ENCODE data around the gene TERT.

Gene TERT

DNA sequence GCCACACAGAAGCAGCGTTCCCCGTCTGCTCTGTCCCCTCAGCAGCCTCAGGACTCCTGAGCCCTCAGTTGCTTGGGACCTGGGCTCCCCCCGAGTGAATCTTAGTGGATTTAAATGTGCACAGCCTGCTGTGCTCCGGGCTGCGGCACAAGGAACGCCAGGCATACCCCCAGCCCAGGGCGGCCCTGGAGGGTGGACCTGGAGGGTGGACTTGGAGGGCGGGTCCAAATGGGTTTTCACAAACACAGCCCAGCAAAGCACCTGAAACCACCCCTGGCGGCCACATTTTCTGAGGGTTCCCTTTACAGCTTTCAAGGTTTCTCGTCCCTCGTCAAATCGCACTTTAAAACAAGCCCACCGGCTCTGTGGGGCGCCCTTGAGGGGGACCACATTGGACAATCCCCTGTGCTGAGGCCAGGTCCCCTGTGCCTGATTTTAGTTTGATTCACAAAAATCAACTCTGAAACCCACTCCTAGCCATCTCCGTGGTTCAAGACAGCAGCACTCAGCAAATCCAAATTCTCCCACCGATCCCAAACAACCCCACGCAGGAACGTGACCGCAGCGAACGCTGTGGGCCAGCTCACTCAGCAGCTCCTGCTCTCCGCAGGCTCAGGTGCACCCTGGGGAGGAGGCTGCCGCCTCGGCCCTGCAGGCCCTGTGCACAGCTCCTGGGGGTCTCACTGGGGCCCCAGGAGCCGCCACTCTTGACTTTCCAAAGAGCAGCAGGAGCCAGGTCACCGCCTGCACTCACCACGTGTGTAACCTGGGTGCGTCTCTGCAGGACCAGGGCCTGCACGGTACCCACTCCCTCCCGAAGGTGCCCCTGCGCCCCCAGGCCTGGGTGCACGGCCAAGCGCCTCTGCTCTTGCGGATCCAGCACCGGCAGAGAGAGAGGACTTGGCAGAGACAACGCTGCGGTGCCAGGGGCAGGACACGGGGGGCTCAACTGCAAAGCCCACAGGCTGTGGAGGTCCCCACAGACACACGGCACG lies 29.1 kb downstream of the TERT start:
- DNase-seq = no peak
- H3K4ac ChIP-seq (ENCODE audit: low read depth, low read length) = no peak overlapping the region
- no CpG with 5 or more reads among the region's 40 CpGs for WGBS (ENCODE audit: extremely low coverage, insufficient coverage, low lambda C conversion rate)
- H3K27ac ChIP-seq (ENCODE audit: low read depth, low read length) = no peak overlapping the region
- H3K4me2 ChIP-seq (ENCODE audit: low read length) = no peak overlapping the region
- no peak overlapping the region for H3K9ac ChIP-seq (ENCODE audit: low read length)
- no peaks in the 10 kb centered on the region for H3K79me1 ChIP-seq (ENCODE audit: low read length)
- H2BK120ac ChIP-seq (ENCODE audit: low read depth, low read length) = no peak overlapping the region
- no peak overlapping the region for H4K8ac ChIP-seq (ENCODE audit: low read depth, low read length)
- H3K23ac ChIP-seq (ENCODE audit: low read length) = no peak overlapping the region
- H2AK5ac ChIP-seq (ENCODE audit: low read length) = no peak overlapping the region
- H3K56ac ChIP-seq (ENCODE audit: low read length) = no peak overlapping the region
- no peaks in the 10 kb centered on the region for H3K27me3 ChIP-seq (ENCODE audit: insufficient read depth, low read length, poor library complexity)
- H3K79me2 ChIP-seq (ENCODE audit: control insufficient read depth, insufficient read depth, low read length) = no peaks in the 10 kb centered on the region
- no peak overlapping the region for H2BK15ac ChIP-seq (replicated peaks; ENCODE audit: low read depth)
- H2BK5ac ChIP-seq (ENCODE audit: low read length) = no peak overlapping the region
- no peaks in the 10 kb centered on the region for H3K4me1 ChIP-seq (ENCODE audit: control insufficient read depth, low read depth, low read length)
- H3K36me3 ChIP-seq (ENCODE audit: control insufficient read depth, insufficient read depth, low read length) = no peaks in the 10 kb centered on the region
- no peak overlapping the region for H3K18ac ChIP-seq (ENCODE audit: low read length)
- no peak overlapping the region for H3K4me3 ChIP-seq (ENCODE audit: low read length)
- H4K5ac ChIP-seq (ENCODE audit: low read length) = no peak overlapping the region

DNA sequence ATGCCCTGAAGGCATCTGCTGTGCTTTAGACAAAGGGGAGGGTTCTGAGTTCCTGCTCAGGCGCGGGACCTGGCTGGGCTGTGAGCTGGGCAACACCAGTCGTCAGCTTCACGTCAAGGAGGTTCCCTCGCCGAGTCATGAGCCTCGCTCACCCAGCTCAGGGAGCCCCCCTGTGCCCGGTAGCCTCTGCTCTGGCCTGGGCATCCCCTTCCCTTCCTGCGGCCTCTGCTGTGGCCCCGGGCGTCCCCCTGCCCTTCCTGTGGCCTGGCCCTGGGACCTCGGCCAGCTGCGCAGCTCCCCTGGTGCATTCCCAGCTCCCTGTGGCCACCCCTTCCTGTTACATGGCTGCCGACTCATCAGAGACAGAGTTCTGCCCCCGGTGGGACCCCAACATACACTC lies 29.8 kb downstream of the TERT start:
- WGBS (ENCODE audit: extremely low coverage, insufficient coverage, low lambda C conversion rate) = no CpG with 5 or more reads among the region's 15 CpGs
- H3K79me2 ChIP-seq (ENCODE audit: control insufficient read depth, insufficient read depth, low read length) = no peaks in the 10 kb centered on the region
- H3K36me3 ChIP-seq (ENCODE audit: control insufficient read depth, insufficient read depth, low read length) = no peaks in the 10 kb centered on the region
- no peak overlapping the region for H2AK5ac ChIP-seq (ENCODE audit: low read length)
- H2BK120ac ChIP-seq (ENCODE audit: low read depth, low read length) = no peak overlapping the region
- H3K18ac ChIP-seq (ENCODE audit: low read length) = no peak overlapping the region
- no peak for DNase-seq
- H3K23ac ChIP-seq (ENCODE audit: low read length) = no peak overlapping the region
- H4K5ac ChIP-seq (ENCODE audit: low read length) = no peak overlapping the region
- H4K8ac ChIP-seq (ENCODE audit: low read depth, low read length) = no peak overlapping the region
- H3K27me3 ChIP-seq (ENCODE audit: insufficient read depth, low read length, poor library complexity) = no peaks in the 10 kb centered on the region
- H3K9ac ChIP-seq (ENCODE audit: low read length) = no peak overlapping the region
- no peaks in the 10 kb centered on the region for H3K4me1 ChIP-seq (ENCODE audit: control insufficient read depth, low read depth, low read length)
- H3K4me2 ChIP-seq (ENCODE audit: low read length) = no peak overlapping the region
- H2BK15ac ChIP-seq (replicated peaks; ENCODE audit: low read depth) = no peak overlapping the region
- no peaks in the 10 kb centered on the region for H3K79me1 ChIP-seq (ENCODE audit: low read length)
- no peak overlapping the region for H3K56ac ChIP-seq (ENCODE audit: low read length)
- H3K4ac ChIP-seq (ENCODE audit: low read depth, low read length) = no peak overlapping the region
- H2BK5ac ChIP-seq (ENCODE audit: low read length) = no peak overlapping the region
- H3K27ac ChIP-seq (ENCODE audit: low read depth, low read length) = no peak overlapping the region
- no peak overlapping the region for H3K4me3 ChIP-seq (ENCODE audit: low read length)

DNA sequence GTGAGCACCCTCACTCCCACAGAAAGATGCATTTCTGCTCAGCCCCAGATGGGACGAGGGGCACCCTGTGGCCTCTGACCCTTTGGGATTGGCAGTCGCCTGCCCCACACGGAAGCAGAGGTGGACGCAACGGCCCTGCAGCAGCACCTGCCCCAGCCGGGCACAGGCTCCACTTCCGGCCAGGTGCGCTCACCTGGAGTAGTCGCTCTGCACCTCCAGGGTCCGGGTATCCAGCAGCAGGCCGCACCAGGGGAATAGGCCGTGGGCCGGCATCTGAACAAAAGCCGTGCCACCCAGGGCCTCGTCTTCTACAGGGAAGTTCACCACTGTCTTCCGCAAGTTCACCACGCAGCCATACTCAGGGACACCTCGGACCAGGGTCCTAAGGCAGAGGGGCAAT lies 30.7 kb downstream of the TERT start:
- Histone ChIP-seq H4K8ac (ENCODE audit: low read depth, low read length) (no peak overlapping the region), H2BK5ac (ENCODE audit: low read length) (no peak overlapping the region), H3K4me1 (ENCODE audit: control insufficient read depth, low read depth, low read length) (no peaks in the 10 kb centered on the region), H3K36me3 (ENCODE audit: control insufficient read depth, insufficient read depth, low read length) (no peaks in the 10 kb centered on the region), H3K4ac (ENCODE audit: low read depth, low read length) (no peak overlapping the region), H3K4me3 (ENCODE audit: low read length) (no peak overlapping the region), H3K27me3 (ENCODE audit: insufficient read depth, low read length, poor library complexity) (no peaks in the 10 kb centered on the region), H3K79me1 (ENCODE audit: low read length) (no peaks in the 10 kb centered on the region), H3K56ac (ENCODE audit: low read length) (no peak overlapping the region), H3K27ac (ENCODE audit: low read depth, low read length) (no peak overlapping the region), H4K5ac (ENCODE audit: low read length) (no peak overlapping the region), H2BK15ac (replicated peaks; ENCODE audit: low read depth) (no peak overlapping the region), H2AK5ac (ENCODE audit: low read length) (no peak overlapping the region), H3K18ac (ENCODE audit: low read length) (no peak overlapping the region), H3K79me2 (ENCODE audit: control insufficient read depth, insufficient read depth, low read length) (no peaks in the 10 kb centered on the region), H3K23ac (ENCODE audit: low read length) (no peak overlapping the region), H3K4me2 (ENCODE audit: low read length) (no peak overlapping the region), H3K9ac (ENCODE audit: low read length) (no peak overlapping the region), H2BK120ac (ENCODE audit: low read depth, low read length) (no peak overlapping the region)
- WGBS (ENCODE audit: extremely low coverage, insufficient coverage, low lambda C conversion rate) = no CpG with 5 or more reads among the region's 18 CpGs
- DNase-seq = no peak

DNA sequence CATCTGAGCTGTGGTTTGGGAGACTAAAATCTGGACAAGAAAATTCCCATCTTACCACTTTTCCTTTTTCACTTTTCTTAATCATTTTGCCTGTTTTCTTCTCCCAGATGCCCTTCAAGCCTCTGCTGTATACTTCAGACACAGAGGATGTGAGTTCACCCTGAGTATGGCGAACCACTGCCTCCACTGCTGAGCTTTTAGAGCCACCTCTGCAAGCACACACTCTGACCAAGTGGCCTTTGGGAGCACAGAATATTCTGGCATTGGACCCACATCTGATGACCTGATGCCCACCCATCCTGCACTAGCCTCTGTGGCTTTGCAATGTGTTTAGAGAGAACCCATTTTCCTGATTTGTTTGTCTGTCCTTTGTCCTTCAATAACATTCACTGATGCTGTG lies 32.5 kb downstream of the TERT start:
- Histone ChIP-seq H2AK5ac (ENCODE audit: low read length) (no peak overlapping the region), H4K8ac (ENCODE audit: low read depth, low read length) (no peak overlapping the region), H2BK120ac (ENCODE audit: low read depth, low read length) (no peak overlapping the region), H4K5ac (ENCODE audit: low read length) (no peak overlapping the region), H3K27ac (ENCODE audit: low read depth, low read length) (no peak overlapping the region), H3K4me1 (ENCODE audit: control insufficient read depth, low read depth, low read length) (no peaks in the 10 kb centered on the region), H3K4ac (ENCODE audit: low read depth, low read length) (no peak overlapping the region), H3K23ac (ENCODE audit: low read length) (no peak overlapping the region), H3K9ac (ENCODE audit: low read length) (no peak overlapping the region), H3K27me3 (ENCODE audit: insufficient read depth, low read length, poor library complexity) (no peaks in the 10 kb centered on the region), H2BK5ac (ENCODE audit: low read length) (no peak overlapping the region), H3K56ac (ENCODE audit: low read length) (no peak overlapping the region), H3K18ac (ENCODE audit: low read length) (no peak overlapping the region), H3K36me3 (ENCODE audit: control insufficient read depth, insufficient read depth, low read length) (no peaks in the 10 kb centered on the region), H3K79me2 (ENCODE audit: control insufficient read depth, insufficient read depth, low read length) (no peaks in the 10 kb centered on the region), H3K4me2 (ENCODE audit: low read length) (no peak overlapping the region), H3K4me3 (ENCODE audit: low read length) (no peak overlapping the region), H3K79me1 (ENCODE audit: low read length) (no peaks in the 10 kb centered on the region), H2BK15ac (replicated peaks; ENCODE audit: low read depth) (no peak overlapping the region)
- DNase-seq = peak; percentile 56
- no CpG with 5 or more reads among the region's 1 CpG for WGBS (ENCODE audit: extremely low coverage, insufficient coverage, low lambda C conversion rate)

DNA sequence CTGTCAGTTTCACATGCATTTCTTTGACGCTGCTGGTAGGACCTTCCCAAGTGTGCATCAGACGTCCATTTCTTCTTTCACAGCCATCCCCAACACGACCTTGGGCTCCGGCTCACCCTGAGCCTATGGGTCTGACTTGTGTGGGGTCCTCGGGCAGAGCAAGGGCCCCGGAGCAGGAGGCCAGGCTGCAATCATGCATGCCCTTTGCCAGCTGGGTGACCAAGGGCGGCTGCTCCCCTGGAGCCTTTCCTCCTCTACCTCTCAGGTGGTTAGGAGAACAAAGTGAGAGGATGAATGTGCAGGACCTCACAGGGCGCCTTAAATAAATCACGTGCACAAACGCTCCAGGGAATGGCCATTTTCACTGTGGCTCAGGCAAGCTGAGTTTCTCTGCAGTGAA lies 33.2 kb downstream of the TERT start:
- Histone ChIP-seq H3K4me3 (ENCODE audit: low read length) (no peak overlapping the region), H3K4me1 (ENCODE audit: control insufficient read depth, low read depth, low read length) (no peaks in the 10 kb centered on the region), H4K8ac (ENCODE audit: low read depth, low read length) (no peak overlapping the region), H3K4ac (ENCODE audit: low read depth, low read length) (no peak overlapping the region), H2BK15ac (replicated peaks; ENCODE audit: low read depth) (no peak overlapping the region), H3K23ac (ENCODE audit: low read length) (no peak overlapping the region), H3K27me3 (ENCODE audit: insufficient read depth, low read length, poor library complexity) (no peaks in the 10 kb centered on the region), H3K27ac (ENCODE audit: low read depth, low read length) (no peak overlapping the region), H3K9ac (ENCODE audit: low read length) (no peak overlapping the region), H3K56ac (ENCODE audit: low read length) (no peak overlapping the region), H2BK5ac (ENCODE audit: low read length) (no peak overlapping the region), H2AK5ac (ENCODE audit: low read length) (no peak overlapping the region), H3K36me3 (ENCODE audit: control insufficient read depth, insufficient read depth, low read length) (no peaks in the 10 kb centered on the region), H3K79me2 (ENCODE audit: control insufficient read depth, insufficient read depth, low read length) (no peaks in the 10 kb centered on the region), H3K79me1 (ENCODE audit: low read length) (no peaks in the 10 kb centered on the region), H3K4me2 (ENCODE audit: low read length) (no peak overlapping the region), H3K18ac (ENCODE audit: low read length) (no peak overlapping the region), H2BK120ac (ENCODE audit: low read depth, low read length) (no peak overlapping the region), H4K5ac (ENCODE audit: low read length) (no peak overlapping the region)
- WGBS (ENCODE audit: extremely low coverage, insufficient coverage, low lambda C conversion rate) = no CpG with 5 or more reads among the region's 10 CpGs
- DNase-seq = no peak

Measured in mesendoderm (in vitro differentiated cells).